NCI-H1417 treated with DMSO at 0.1 percent for 48 hours (cell line): ENCODE data around the gene PDGFD.
"Not testable (repeated sequence)": the region's sequence is repeated elsewhere in the genome, so short reads cannot be mapped to it uniquely, and the experiment has no call there.

Experiments
- DNase-seq: peaks from one replicate; lab custom pipeline; 2025; lab: John Stamatoyannopoulos, UW

Gene PDGFD

GRCh38 chr11:104054911-104055529, 108.9 kb downstream of the PDGFD start:
- no peak for DNase-seq

GRCh38 chr11:104053743-104054478, 110.0 kb downstream of the PDGFD start:
- DNase-seq, result no peak

- DNase-seq, result no peak
These were observed 112.2 kb downstream of the PDGFD start for GRCh38 chr11:104051778-104052177.

GRCh38 chr11:104049116-104049515, 114.8 kb downstream of the PDGFD start:
- no peak for DNase-seq

- not testable (repeated sequence) for DNase-seq
These were observed 117.1 kb downstream of the PDGFD start for GRCh38 chr11:104046858-104047257.

- no peak for DNase-seq
These were observed 117.6 kb downstream of the PDGFD start for GRCh38 chr11:104046331-104046730.

- no peak for DNase-seq
These were observed 120.2 kb downstream of the PDGFD start for GRCh38 chr11:104043678-104044239.

GRCh38 chr11:104043142-104043541, 120.8 kb downstream of the PDGFD start:
- no peak for DNase-seq

GRCh38 chr11:104041792-104042191, 122.2 kb downstream of the PDGFD start:
- DNase-seq, result no peak

- DNase-seq, result no peak
These were observed 127.0 kb downstream of the PDGFD start for GRCh38 chr11:104036995-104037394.

GRCh38 chr11:104036588-104036987, 127.4 kb downstream of the PDGFD start, which contains the start of gene DDI1:
TSS of gene DDI1 (plus strand) at chr11:104036640. CDS start at chr11:104036823, 183 bp downstream.
- no peak for DNase-seq

GRCh38 chr11:104033561-104033960, 130.4 kb downstream of the PDGFD start:
- DNase-seq, result no peak

- no peak for DNase-seq
These were observed 130.8 kb downstream of the PDGFD start for GRCh38 chr11:104033134-104033533.

- no peak for DNase-seq
These were observed 135.3 kb downstream of the PDGFD start for GRCh38 chr11:104028476-104029263.

- DNase-seq, result no peak
These were observed 139.4 kb downstream of the PDGFD start for GRCh38 chr11:104024572-104024971.

GRCh38 chr11:104015649-104016415, 148.1 kb downstream of the PDGFD start:
- DNase-seq, result no peak

GRCh38 chr11:104011044-104011443, 152.9 kb downstream of the PDGFD start:
- no peak for DNase-seq

- no peak for DNase-seq
These were observed 154.2 kb downstream of the PDGFD start for GRCh38 chr11:104009744-104010143.

- DNase-seq, result no peak
These were observed 158.6 kb downstream of the PDGFD start for GRCh38 chr11:104005234-104005855.

GRCh38 chr11:104003491-104003890, 160.5 kb downstream of the PDGFD start:
- no peak for DNase-seq

- DNase-seq, result no peak
These were observed 162.3 kb downstream of the PDGFD start for GRCh38 chr11:104001561-104002056.
